IPS-11a (cell line): ENCODE data around the gene NFKBIA.
"Not testable (repeated sequence)": the region's sequence is repeated elsewhere in the genome, so short reads cannot be mapped to it uniquely, and the experiment has no call there.

Source experiments
- H3K4me3 ChIP-seq: one replicate; pipeline ENCODE4 v1.5.1; 2013; ENCODE audit warnings: low read depth, low read length, control low read depth

Gene NFKBIA

GRCh38 chr14:35369701-35370191, 34.8 kb downstream of the NFKBIA start:
- H3K4me3 ChIP-seq = no peak overlapping the region

GRCh38 chr14:35368583-35369392, 35.8 kb downstream of the NFKBIA start:
- H3K4me3 ChIP-seq = no peak overlapping the region

- H3K4me3 ChIP-seq = no peak overlapping the region
Observed at GRCh38 chr14:35368139-35368460, 36.4 kb downstream of the NFKBIA start.

GRCh38 chr14:35367056-35367372, 37.5 kb downstream of the NFKBIA start:
- H3K4me3 ChIP-seq = no peak overlapping the region

- H3K4me3 ChIP-seq = no peak overlapping the region
Observed at GRCh38 chr14:35366521-35366976, 38.0 kb downstream of the NFKBIA start.

GRCh38 chr14:35366056-35366451, 38.5 kb downstream of the NFKBIA start:
- H3K4me3 ChIP-seq = no peak overlapping the region

GRCh38 chr14:35365130-35366055, 39.2 kb downstream of the NFKBIA start:
- no peak overlapping the region for H3K4me3 ChIP-seq

GRCh38 chr14:35362911-35363374, 41.6 kb downstream of the NFKBIA start:
- H3K4me3 ChIP-seq = no peak overlapping the region

GRCh38 chr14:35362450-35362849, 42.1 kb downstream of the NFKBIA start:
- no peak overlapping the region for H3K4me3 ChIP-seq

GRCh38 chr14:35361141-35361480, 43.4 kb downstream of the NFKBIA start:
- no peak overlapping the region for H3K4me3 ChIP-seq

GRCh38 chr14:35359655-35360054, 44.9 kb downstream of the NFKBIA start:
- not testable (repeated sequence) for H3K4me3 ChIP-seq

- H3K4me3 ChIP-seq = no peak overlapping the region
Observed at GRCh38 chr14:35355981-35356841, 48.3 kb downstream of the NFKBIA start.

- not testable (repeated sequence) for H3K4me3 ChIP-seq
Observed at GRCh38 chr14:35355235-35355634, 49.3 kb downstream of the NFKBIA start.

GRCh38 chr14:35353409-35354172, 51.0 kb downstream of the NFKBIA start:
- H3K4me3 ChIP-seq = no peak overlapping the region

GRCh38 chr14:35352274-35353233, 52.0 kb downstream of the NFKBIA start:
- H3K4me3 ChIP-seq = no peak overlapping the region

- H3K4me3 ChIP-seq = no peak overlapping the region
Observed at GRCh38 chr14:35351897-35352273, 52.7 kb downstream of the NFKBIA start.
